GM12878 (cell line): ENCODE results near the gene P3H2. TPM values are rescaled to one million over a fixed set of nuclear protein-coding genes. Genes with fewer than 3 reads are reported as not detected.

Source experiments
- ATAC-seq: fragments of 200-7000 bp; cut with Tn5 transposase; 3 replicates; pipeline ENCODE4 v1.9.1; 2020; ENCODE audit warnings: mild to moderate bottlenecking, moderate library complexity
- BruUV-seq: library from RNA; stranded (reverse); fragments of 400-500 nt; replicated peaks from 2 replicates; lab custom pipeline; 2021; lab: Mats Ljungman, UMichigan
- CTCF ChIA-PET: fragments of 300-600 bp; sonication (Branson Sonifier 250); formaldehyde crosslinking; extraction: SDS; loops from one replicate; lab custom pipeline; 2021; ENCODE audit warnings: inconsistent platforms; lab: Yijun Ruan, JAX
- POLR2A ChIA-PET: fragments of 350-600 bp; formaldehyde crosslinking; extraction: SDS; loops from one replicate; lab custom pipeline; 2021; ENCODE audit warnings: inconsistent platforms; lab: Charles Lee
- RAD21 ChIA-PET: fragments of 300-600 bp; sonication (Branson Sonifier 250); formaldehyde crosslinking; loops from one replicate; lab custom pipeline; 2023; ENCODE audit warnings: antibody characterized with exemption; ENCODE audit not compliant: unreplicated experiment; lab: Charles Lee
- SMC1A ChIA-PET: fragments of 300-600 bp; sonication (Branson Sonifier 250); formaldehyde crosslinking; loops from one replicate; lab custom pipeline; 2023; ENCODE audit not compliant: unreplicated experiment, uncharacterized antibody; lab: Charles Lee
- DNase-seq: peaks from one replicate; pipeline ENCODE4 v3.0.0-alpha.2; 2011; ENCODE audit warnings: low read depth, low spot score
- FAIRE-seq: peaks from 3 replicates; lab custom pipeline; 2011; peaks lifted over from hg19 to GRCh38; lab: Jason Lieb, UNC
- H2AFZ ChIP-seq: 2 replicates; pipeline ENCODE4 v1.6.0; 2011; ENCODE audit warnings: low read depth, low read length, control low read depth; ENCODE audit not compliant: control insufficient read depth
- H3K27ac ChIP-seq: 2 replicates; pipeline ENCODE4 v1.5.1; 2011; ENCODE audit warnings: control low read depth; ENCODE audit not compliant: control insufficient read depth, insufficient read depth
- H3K27me3 ChIP-seq, 2 experiments: replicated peaks in 1 of 2; 2 replicates each; pipeline versions ENCODE4 v1.6.0 to v1.6.1; 2011; ENCODE audit warnings: low read length in 1 of 2; ENCODE audit not compliant: control insufficient read depth in 2 of 2, insufficient read depth in 2 of 2
- H3K36me3 ChIP-seq, 2 experiments: 2 replicates each; pipeline ENCODE4 v1.5.1; 2011; ENCODE audit warnings: low read length in 1 of 2; ENCODE audit not compliant: control insufficient read depth in 2 of 2, insufficient read depth in 2 of 2
- H3K4me1 ChIP-seq: 2 replicates; pipeline ENCODE4 v1.6.1; 2011; ENCODE audit warnings: mild to moderate bottlenecking, low read length, moderate library complexity, mixed read lengths; ENCODE audit not compliant: control insufficient read depth, insufficient read depth
- H3K4me2 ChIP-seq: 2 replicates; pipeline ENCODE4 v1.6.0; 2011; ENCODE audit warnings: control low read depth; ENCODE audit not compliant: control insufficient read depth, insufficient read depth
- H3K4me3 ChIP-seq: fragments of 200-600 bp; sonication (generic); 2 replicates; pipeline ENCODE4 v1.5.1; 2016
- H3K79me2 ChIP-seq: 2 replicates; pipeline ENCODE4 v1.6.0; 2011; ENCODE audit warnings: low read length; ENCODE audit not compliant: control insufficient read depth, insufficient read depth
- H3K9ac ChIP-seq: 2 replicates; pipeline ENCODE4 v1.8.0; 2011; ENCODE audit warnings: low read length, control low read depth, mixed read lengths; ENCODE audit not compliant: control insufficient read depth, insufficient read depth
- H3K9me3 ChIP-seq: replicated peaks from 3 replicates; pipeline ENCODE4 v1.5.1; 2011; ENCODE audit warnings: mild to moderate bottlenecking, low read length; ENCODE audit not compliant: control insufficient read depth, insufficient read depth
- H4K20me1 ChIP-seq: 2 replicates; pipeline ENCODE4 v1.6.0; 2011; ENCODE audit not compliant: control insufficient read depth, insufficient read depth
- ASH2L ChIP-seq: fragments of 300-600, 200-600 bp; sonication (generic); IDR thresholded peaks from 2 replicates; pipeline ENCODE4 v1.6.1; 2017; ENCODE audit warnings: low read depth, mild to moderate bottlenecking, borderline replicate concordance
- BCL3 ChIP-seq: IDR thresholded peaks from 2 replicates; pipeline ENCODE4 v1.6.1; 2011; ENCODE audit warnings: borderline replicate concordance, low read depth, mild to moderate bottlenecking, moderate library complexity, low read length; ENCODE audit not compliant: insufficient read depth, poor library complexity, severe bottlenecking
- BRCA1 ChIP-seq: IDR thresholded peaks from 2 replicates; pipeline ENCODE4 v1.6.1; 2011; ENCODE audit warnings: low read depth, low read length, improper control_type of control experiment
- EGR1 ChIP-seq, 2 experiments: IDR thresholded peaks; 1 replicate in 1 of 2; 2 replicates in 1 of 2; pipeline ENCODE4 v1.6.1; 2011 to 2012; ENCODE audit warnings: low read depth in 2 of 2, low read length in 2 of 2, borderline replicate concordance in 1 of 2, mild to moderate bottlenecking in 1 of 2, moderate library complexity in 1 of 2
- ETV6 ChIP-seq, 2 experiments: fragments of 450-650 bp in 1 of 2; IDR thresholded peaks in 1 of 2; conservative IDR thresholded peaks in 1 of 2; 2 replicates each; pipeline ENCODE4 v1.6.1; 2014; ENCODE audit warnings: antibody characterized with exemption in 1 of 2, borderline replicate concordance in 1 of 2, low read depth in 1 of 2, mild to moderate bottlenecking in 1 of 2, moderate library complexity in 1 of 2
- FOXK2 ChIP-seq: fragments of 450-650 bp; IDR thresholded peaks from 2 replicates; pipeline ENCODE4 v1.6.1; 2017; ENCODE audit warnings: mild to moderate bottlenecking, moderate library complexity
- SRF ChIP-seq, 2 experiments: IDR thresholded peaks; 2 replicates each; pipeline ENCODE4 v1.6.1; 2011; ENCODE audit warnings: low read depth in 2 of 2, low read length in 2 of 2, mild to moderate bottlenecking in 1 of 2, moderate library complexity in 1 of 2
- TCF12 ChIP-seq: IDR thresholded peaks from 2 replicates; pipeline ENCODE4 v1.6.1; 2011; ENCODE audit warnings: low read depth, mild to moderate bottlenecking, low read length
- TCF7 ChIP-seq: IDR thresholded peaks from 2 replicates; pipeline ENCODE4 v1.6.1; 2014; ENCODE audit warnings: antibody characterized with exemption, borderline replicate concordance
- ZNF274 ChIP-seq: IDR thresholded peaks from one replicate; pipeline ENCODE4 v1.8.0; 2011; ENCODE audit not compliant: insufficient read length, insufficient read depth
- WGBS: methylation state at CpG from one replicate; pipeline ENCODE4 v1.1.6; 2016; ENCODE audit warnings: low lambda C conversion rate; ENCODE audit not compliant: insufficient replicate concordance, insufficient coverage; ENCODE audit errors: missing lambda C conversion rate; 5-methylcytosine and 5-hydroxymethylcytosine counted together
- in situ Hi-C: fragments of 300-500 bp; cut with MboI; formaldehyde crosslinking; loops from 9 replicates; pipeline ENCODE4 v1.14.3; 2018; ENCODE audit warnings: mixed read lengths
- intact Hi-C: fragments of 100-400 bp; cut with micrococcal nuclease; formaldehyde crosslinking; loops from one replicate; pipeline ENCODE4 v1.14.2; 2022; ENCODE audit not compliant: unreplicated experiment
- polyA plus RNA-seq, 11 experiments: library from polyadenylated mRNA; depleted of rRNA in 4 of 11; unstranded in 6 of 11; stranded (reverse) in 5 of 11; fragments of >200 nt; fragmentation: Nextera tagmentation in 4 of 11; fragmentation: Illumina TruSeq in 1 of 11; extraction: Ambion mirVana in 4 of 11; extraction: Trizol in 1 of 11; gene quantifications; 1 replicate in 1 of 11; 2 replicates in 10 of 11; pipeline versions ENCODE4 v1.2.1 to v1.2.3, GENCODE V29; 2011 to 2016; ENCODE audit warnings: inconsistent platforms in 2 of 11, missing spikeins in 2 of 11, low read depth in 1 of 11
- total RNA-seq, 4 experiments: library from RNA; depleted of rRNA in 3 of 4; stranded (reverse); fragments of >200 nt in 3 of 4; fragmentation: Illumina TruSeq in 1 of 4; extraction: Trizol in 1 of 4; gene quantifications; 2 replicates each; pipeline versions ENCODE4 v1.2.1 to v1.2.3, GENCODE V29; 2013 to 2021
- TF ChIP-seq, protein P1 (sequence below): fragments of 450-650 bp; IDR thresholded peaks from 2 replicates; pipeline ENCODE4 v1.6.1; 2016; ENCODE audit warnings: mild to moderate bottlenecking
- TF ChIP-seq, protein P2 (sequence below): fragments of 450-650 bp; IDR thresholded peaks from 2 replicates; pipeline ENCODE4 v1.6.1; 2016; ENCODE audit warnings: mild to moderate bottlenecking

P3H2 gene
- total and polyA plus RNA-seq, 10 of the 15 experiments (the other 5 are each of a cell fraction or from before 2014, with no cell fraction given), result 27.0 to 97.6 (median 83.2) TPM

DNA sequence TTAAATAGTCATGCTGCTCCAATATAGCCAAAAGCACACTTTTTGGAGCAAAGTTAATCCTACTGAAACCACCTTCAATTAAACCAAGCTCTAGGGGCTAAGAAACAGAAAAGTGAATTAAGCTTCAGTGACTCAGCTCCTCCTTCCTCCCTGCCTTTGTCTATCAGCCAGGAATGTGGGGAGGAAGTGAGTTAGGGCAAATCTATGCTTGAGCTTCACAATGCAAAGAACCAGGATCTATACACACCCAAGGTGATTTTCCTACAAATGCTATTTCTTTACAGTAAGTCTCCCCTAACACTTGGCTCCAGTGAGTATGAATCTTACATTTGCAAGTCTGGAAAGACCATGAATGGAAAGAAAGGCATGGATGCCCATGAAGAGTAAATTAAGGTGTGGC is 212.1 kb downstream of the P3H2 start (continued):
- TF ChIP-seq TCF12, result no peak
- TF ChIP-seq BRCA1, result no peak
- no peak for TF ChIP-seq BCL3
- no peak for TF ChIP-seq FOXK2
- TF ChIP-seq ASH2L, result no peak

DNA sequence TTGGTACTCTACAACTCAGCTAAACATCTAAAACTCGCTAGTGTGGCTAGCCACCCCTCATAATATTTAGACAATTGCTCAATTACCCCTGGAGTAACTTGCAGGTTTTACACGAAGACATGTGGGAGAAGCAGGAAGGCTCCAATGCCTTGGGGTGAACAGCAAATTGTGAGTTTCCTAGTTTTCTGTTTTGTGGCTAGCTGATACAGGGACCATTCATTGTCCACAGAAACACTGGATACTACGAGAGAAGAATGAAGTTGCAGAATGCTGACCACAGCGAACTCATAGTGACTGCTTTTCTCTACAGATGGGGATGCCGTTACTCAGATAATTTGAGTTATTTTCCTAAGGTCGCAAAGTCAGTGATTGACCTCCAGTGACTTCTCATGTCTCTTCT is 212.9 kb downstream of the P3H2 start:
- Histone ChIP-seq H2AFZ (no peak overlapping the region), H3K36me3 (no peaks in the 10 kb centered on the region), H3K4me1 (no peaks in the 10 kb centered on the region), H3K9me3 (no peaks in the 10 kb centered on the region), H4K20me1 (no peaks in the 10 kb centered on the region), H3K79me2 (no peaks in the 10 kb centered on the region), H3K4me3 (no peak overlapping the region), H3K27me3 (no peaks in the 10 kb centered on the region), H3K4me2 (no peak overlapping the region), H3K9ac (no peak overlapping the region), H3K27ac (no peak overlapping the region)
- FAIRE-seq (no peak), DNase-seq (no peak), ATAC-seq (no peak)
- WGBS, result 33% methylated on average over 6 of the region's 6 CpGs
- in situ Hi-C loops (no loop called here), intact Hi-C loops (no loop called here)
- no peak for TF ChIP-seq ASH2L
- no peak for TF ChIP-seq ZNF274
- TF ChIP-seq EGR1 (IDR thresholded peaks at IDR 0.05; ENCODE audit: borderline replicate concordance in 1 of 2, low read depth in 2 of 2, low read length in 2 of 2), result no peak
- no peak for TF ChIP-seq ETV6 (conservative IDR thresholded peaks at IDR 0.05 in 1 of 2, IDR thresholded peaks at IDR 0.05 in 1 of 2; ENCODE audit: borderline replicate concordance in 1 of 2, low read depth in 1 of 2)
- TF ChIP-seq, protein P1, sequence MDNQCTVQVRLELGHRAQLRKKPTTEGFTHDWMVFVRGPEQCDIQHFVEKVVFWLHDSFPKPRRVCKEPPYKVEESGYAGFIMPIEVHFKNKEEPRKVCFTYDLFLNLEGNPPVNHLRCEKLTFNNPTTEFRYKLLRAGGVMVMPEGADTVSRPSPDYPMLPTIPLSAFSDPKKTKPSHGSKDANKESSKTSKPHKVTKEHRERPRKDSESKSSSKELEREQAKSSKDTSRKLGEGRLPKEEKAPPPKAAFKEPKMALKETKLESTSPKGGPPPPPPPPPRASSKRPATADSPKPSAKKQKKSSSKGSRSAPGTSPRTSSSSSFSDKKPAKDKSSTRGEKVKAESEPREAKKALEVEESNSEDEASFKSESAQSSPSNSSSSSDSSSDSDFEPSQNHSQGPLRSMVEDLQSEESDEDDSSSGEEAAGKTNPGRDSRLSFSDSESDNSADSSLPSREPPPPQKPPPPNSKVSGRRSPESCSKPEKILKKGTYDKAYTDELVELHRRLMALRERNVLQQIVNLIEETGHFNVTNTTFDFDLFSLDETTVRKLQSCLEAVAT, result no peak
- no peak for TF ChIP-seq TCF7
- TF ChIP-seq SRF (IDR thresholded peaks at IDR 0.05; ENCODE audit: low read depth in 2 of 2, low read length in 2 of 2), result no peak
- TF ChIP-seq, protein P2, sequence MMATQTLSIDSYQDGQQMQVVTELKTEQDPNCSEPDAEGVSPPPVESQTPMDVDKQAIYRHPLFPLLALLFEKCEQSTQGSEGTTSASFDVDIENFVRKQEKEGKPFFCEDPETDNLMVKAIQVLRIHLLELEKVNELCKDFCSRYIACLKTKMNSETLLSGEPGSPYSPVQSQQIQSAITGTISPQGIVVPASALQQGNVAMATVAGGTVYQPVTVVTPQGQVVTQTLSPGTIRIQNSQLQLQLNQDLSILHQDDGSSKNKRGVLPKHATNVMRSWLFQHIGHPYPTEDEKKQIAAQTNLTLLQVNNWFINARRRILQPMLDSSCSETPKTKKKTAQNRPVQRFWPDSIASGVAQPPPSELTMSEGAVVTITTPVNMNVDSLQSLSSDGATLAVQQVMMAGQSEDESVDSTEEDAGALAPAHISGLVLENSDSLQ, result no peak
- SMC1A ChIA-PET, result interaction anchor here (1.8 kb wide), 1 partner anchor 11 kb away, joined by 6 read pairs; no protein-coding TSS in a partner anchor
- RAD21 ChIA-PET, result no interaction called here
- BruUV-seq, result no TSS peak
- POLR2A ChIA-PET, result no interaction called here
- CTCF ChIA-PET, result interaction anchor here (0.5 kb wide), 1 partner anchor 241 kb away, joined by 4 read pairs; no protein-coding TSS in a partner anchor
